Type B pancreatic cell (in vitro differentiated cells): ENCODE data around the gene FTSJ1. TPM values are rescaled to one million over a fixed set of nuclear protein-coding genes. Genes with fewer than 3 reads are reported as not detected.

ENCODE experiments used
- DNase-seq: peaks from one replicate; pipeline ENCODE4 v3.0.0; 2021; ENCODE audit warnings: mixed read lengths; ENCODE audit not compliant: unreplicated experiment; ENCODE audit errors: extremely low spot score
- H3K27ac Mint-ChIP-seq: 2 replicates; pipeline ENCODE4 v1.8.0; 2021; ENCODE audit warnings: mild to moderate bottlenecking, mixed read lengths
- H3K27me3 Mint-ChIP-seq: 2 replicates; pipeline ENCODE4 v1.8.0; 2021; ENCODE audit warnings: mixed read lengths
- H3K36me3 Mint-ChIP-seq: 2 replicates; pipeline ENCODE4 v1.8.0; 2021; ENCODE audit warnings: mixed read lengths
- H3K4me1 Mint-ChIP-seq: one replicate; pipeline ENCODE4 v1.8.0; 2021; ENCODE audit warnings: mixed read lengths; ENCODE audit not compliant: unreplicated experiment
- H3K4me3 Mint-ChIP-seq: 2 replicates; pipeline ENCODE4 v1.8.0; 2021; ENCODE audit warnings: mild to moderate bottlenecking, mixed read lengths
- H3K9me3 Mint-ChIP-seq: 2 replicates; pipeline ENCODE4 v1.8.0; 2021; ENCODE audit warnings: mixed read lengths
- CTCF ChIP-seq: fragments of 200-600 bp; sonication (generic); conservative IDR thresholded peaks from 2 replicates; pipeline ENCODE4 v1.5.0; 2021; ENCODE audit warnings: antibody characterized with exemption, mild to moderate bottlenecking
- total RNA-seq: library from RNA; stranded (reverse); gene quantifications from 2 replicates; pipeline ENCODE4 v1.2.1, GENCODE V29; 2021; ENCODE audit warnings: low replicate concordance

Gene FTSJ1
- total RNA-seq, 1 donor from 2014 or later = 46.4 TPM

GRCh38 chrX:48498374-48498809 lies 22.4 kb downstream of the FTSJ1 start:
- H3K27me3 Mint-ChIP-seq = no peaks in the 10 kb centered on the region
- H3K9me3 Mint-ChIP-seq = no peaks in the 10 kb centered on the region
- H3K4me3 Mint-ChIP-seq = no peak overlapping the region
- no peak for DNase-seq
- H3K36me3 Mint-ChIP-seq = no peaks in the 10 kb centered on the region
- H3K27ac Mint-ChIP-seq = no peak overlapping the region
- no peak for TF ChIP-seq CTCF
- H3K4me1 Mint-ChIP-seq = no peaks in the 10 kb centered on the region

- Mint-ChIP-seq H3K9me3 (no peaks in the 10 kb centered on the region), H3K36me3 (no peaks in the 10 kb centered on the region), H3K27me3 (no peaks in the 10 kb centered on the region), H3K4me3 (no peak overlapping the region), H3K4me1 (peaks cover under 1% of the 10 kb centered on the region), H3K27ac (no peak overlapping the region)
- TF ChIP-seq CTCF = no peak
- DNase-seq = no peak
These were observed 28.3 kb downstream of the FTSJ1 start for GRCh38 chrX:48504261-48504660.

GRCh38 chrX:48505481-48505880 lies 29.5 kb downstream of the FTSJ1 start:
- Mint-ChIP-seq H3K27ac (no peak overlapping the region), H3K4me1 (peaks cover 7% of the 10 kb centered on the region), H3K9me3 (no peaks in the 10 kb centered on the region), H3K4me3 (no peak overlapping the region), H3K36me3 (no peaks in the 10 kb centered on the region), H3K27me3 (no peaks in the 10 kb centered on the region)
- DNase-seq = no peak
- TF ChIP-seq CTCF = no peak

- Mint-ChIP-seq H3K36me3 (no peaks in the 10 kb centered on the region), H3K4me1 (peaks cover 7% of the 10 kb centered on the region), H3K27ac (no peak overlapping the region), H3K9me3 (no peaks in the 10 kb centered on the region), H3K27me3 (no peaks in the 10 kb centered on the region), H3K4me3 (no peak overlapping the region)
- no peak for DNase-seq
- TF ChIP-seq CTCF = no peak
These were observed 31.2 kb downstream of the FTSJ1 start for GRCh38 chrX:48507246-48507645.

- Mint-ChIP-seq H3K9me3 (no peaks in the 10 kb centered on the region), H3K4me3 (peak within 1 kb of the TSS; percentile 92), H3K27me3 (no peaks in the 10 kb centered on the region), H3K36me3 (no peaks in the 10 kb centered on the region), H3K4me1 (peaks cover 7% of the 10 kb centered on the region), H3K27ac (peak within 1 kb of the TSS; percentile 55)
- TF ChIP-seq CTCF = no peak
- peak; percentile 81 for DNase-seq
These were observed 32.6 kb downstream of the FTSJ1 start, which contains the start of gene PORCN for GRCh38 chrX:48508400-48509244. Gene PORCN, plus strand, starts transcription at chrX:48508992. Its CDS starts 829 bp downstream, at chrX:48509821.
